Mucosa of gallbladder (tissue), 1 donor: ENCODE data around the gene GDPD5. TPM values are rescaled to one million over a fixed set of nuclear protein-coding genes. Genes with fewer than 3 reads are reported as not detected.

Source experiments
- DNase-seq: peaks from one replicate; pipeline ENCODE4 v3.0.0-alpha.2; 2020; ENCODE audit warnings: low spot score
- total RNA-seq: library from RNA; stranded (reverse); gene quantifications from one replicate; pipeline ENCODE4 v1.2.1, GENCODE V29; 2021
- donor health status: DM: no; HTN: no; CAD: no.

The GDPD5 gene
- total RNA-seq, 1 donor from 2014 or later, result 16.7 TPM

- DNase-seq, result peak; percentile 92
Measured at GRCh38 chr11:75399344-75400145, 126.2 kb downstream of the GDPD5 start, which contains the start of gene RPS3. TSS of gene RPS3 (plus strand) at chr11:75399518. CDS start at chr11:75399548, 30 bp downstream.

- DNase-seq, result no peak
Measured at GRCh38 chr11:75398906-75399305, 126.8 kb downstream of the GDPD5 start.

- DNase-seq, result no peak
Measured at GRCh38 chr11:75394085-75394840, 131.5 kb downstream of the GDPD5 start.

GRCh38 chr11:75389925-75390324 is 135.8 kb downstream of the GDPD5 start:
- DNase-seq, result no peak

- DNase-seq, result no peak
Measured at GRCh38 chr11:75389276-75389605, 136.5 kb downstream of the GDPD5 start.

GRCh38 chr11:75388386-75389275 is 137.1 kb downstream of the GDPD5 start:
- DNase-seq, result peak; percentile 69

- no peak for DNase-seq
Measured at GRCh38 chr11:75387736-75388294, 137.9 kb downstream of the GDPD5 start.

GRCh38 chr11:75386942-75387630 is 138.7 kb downstream of the GDPD5 start:
- no peak for DNase-seq

Other genes starting within 250 kb of the GDPD5 start
- 57.7 TPM for gene ARRB1, start 174.3 kb downstream of the GDPD5 start, total RNA-seq
- gene RPS3, start 126.4 kb downstream of the GDPD5 start, total RNA-seq, result 1,626 TPM
- gene KLHL35, start 92.7 kb downstream of the GDPD5 start, total RNA-seq, result 1.4 TPM
- 141 TPM for gene SERPINH1, start 36.3 kb upstream of the GDPD5 start, total RNA-seq
- gene MAP6, start 143.1 kb upstream of the GDPD5 start, total RNA-seq, result 13.3 TPM
- gene MOGAT2, start 191.9 kb upstream of the GDPD5 start, total RNA-seq, result 1.4 TPM
- gene DGAT2, start 242.8 kb upstream of the GDPD5 start, total RNA-seq, result 5.8 TPM